ENCODE measurements around the gene HTRA1. TPM values are rescaled to one million over a fixed set of nuclear protein-coding genes. Genes with fewer than 3 reads are reported as not detected.

The HTRA1 gene
- total RNA-seq, 1 experiment from 2014 or later = not detected

GRCh38 chr10:122515588-122516231 is 54.4 kb downstream of the HTRA1 start:
- DNase-seq (ENCODE audit: low spot score) = no peak

GRCh38 chr10:122516734-122517133 is 55.4 kb downstream of the HTRA1 start:
- DNase-seq (ENCODE audit: low spot score) = no peak

GRCh38 chr10:122519144-122519543 is 57.8 kb downstream of the HTRA1 start:
- no peak for DNase-seq (ENCODE audit: low spot score)

- DNase-seq (ENCODE audit: low spot score) = no peak
Measured at GRCh38 chr10:122519873-122520272, 58.5 kb downstream of the HTRA1 start.

- DNase-seq (ENCODE audit: low spot score) = no peak
Measured at GRCh38 chr10:122521011-122521410, 59.7 kb downstream of the HTRA1 start.

- no peak for DNase-seq (ENCODE audit: low spot score)
Measured at GRCh38 chr10:122524811-122525210, 63.5 kb downstream of the HTRA1 start.

GRCh38 chr10:122525788-122526187 is 64.4 kb downstream of the HTRA1 start:
- peak; percentile 40 for DNase-seq (ENCODE audit: low spot score)

GRCh38 chr10:122526892-122527291 is 65.5 kb downstream of the HTRA1 start:
- no peak for DNase-seq (ENCODE audit: low spot score)

- no peak for DNase-seq (ENCODE audit: low spot score)
Measured at GRCh38 chr10:122530177-122530576, 68.8 kb downstream of the HTRA1 start.

- no peak for DNase-seq (ENCODE audit: low spot score)
Measured at GRCh38 chr10:122531261-122531660, 69.9 kb downstream of the HTRA1 start.

GRCh38 chr10:122531939-122532338 is 70.6 kb downstream of the HTRA1 start:
- no peak for DNase-seq (ENCODE audit: low spot score)

- DNase-seq (ENCODE audit: low spot score) = peak; percentile 41
Measured at GRCh38 chr10:122532601-122533296, 71.4 kb downstream of the HTRA1 start.

- DNase-seq (ENCODE audit: low spot score) = no peak
Measured at GRCh38 chr10:122537545-122537944, 76.2 kb downstream of the HTRA1 start.

- DNase-seq (ENCODE audit: low spot score) = no peak
Measured at GRCh38 chr10:122541541-122542002, 80.2 kb downstream of the HTRA1 start.

GRCh38 chr10:122543676-122544445 is 82.5 kb downstream of the HTRA1 start:
- no peak for DNase-seq (ENCODE audit: low spot score)

GRCh38 chr10:122544493-122544892 is 83.1 kb downstream of the HTRA1 start:
- DNase-seq (ENCODE audit: low spot score) = no peak

- no peak for DNase-seq (ENCODE audit: low spot score)
Measured at GRCh38 chr10:122546242-122546641, 84.9 kb downstream of the HTRA1 start.

- DNase-seq (ENCODE audit: low spot score) = no peak
Measured at GRCh38 chr10:122548407-122549085, 87.2 kb downstream of the HTRA1 start.

- no peak for DNase-seq (ENCODE audit: low spot score)
Measured at GRCh38 chr10:122549636-122550035, 88.3 kb downstream of the HTRA1 start.

- no peak for DNase-seq (ENCODE audit: low spot score)
Measured at GRCh38 chr10:122550427-122550826, 89.1 kb downstream of the HTRA1 start.

- no peak for DNase-seq (ENCODE audit: low spot score)
Measured at GRCh38 chr10:122550983-122551382, 89.6 kb downstream of the HTRA1 start.

GRCh38 chr10:122551450-122551849 is 90.1 kb downstream of the HTRA1 start:
- DNase-seq (ENCODE audit: low spot score) = no peak
